SK-N-SH (cell line): ENCODE results near the gene PRKN. TPM values are rescaled to one million over a fixed set of nuclear protein-coding genes. Genes with fewer than 3 reads are reported as not detected.

Experiments used
- CTCF ChIA-PET: fragments of 300-600, 350-600 bp; formaldehyde crosslinking; extraction: SDS; loops from one replicate; lab custom pipeline; 2021; lab: Yijun Ruan, JAX
- POLR2A ChIA-PET: fragments of 350-600 bp; sonication (Branson Sonifier 250); formaldehyde crosslinking; extraction: SDS; loops from one replicate; lab custom pipeline; 2020; ENCODE audit warnings: antibody characterized with exemption, inconsistent platforms; lab: Yijun Ruan, JAX
- DNase-seq: peaks from one replicate; pipeline ENCODE4 v3.0.0; 2012
- H2AFZ ChIP-seq: fragments of 200-600 bp; sonication (generic); 2 replicates; pipeline ENCODE4 v1.8.1; 2016; ENCODE audit warnings: antibody characterized with exemption, mild to moderate bottlenecking, low read depth
- H3F3A ChIP-seq: fragments of 200-600 bp; sonication (generic); replicated peaks from 2 replicates; pipeline ENCODE3; 2016; ENCODE audit warnings: antibody characterized with exemption, mild to moderate bottlenecking; ENCODE audit not compliant: insufficient read depth
- H3K27ac ChIP-seq, 2 experiments: fragments of 200-500 bp in 1 of 2; fragments of 200-600 bp in 1 of 2; sonication (Bioruptor generic) in 1 of 2; sonication (generic), shearing (Covaris generic) in 1 of 2; 2 replicates each; pipeline versions ENCODE4 v1.5.1 to v1.6.1; 2014 to 2016; ENCODE audit warnings: low read depth in 2 of 2, inconsistent platforms in 1 of 2, low read length in 1 of 2, mild to moderate bottlenecking in 1 of 2, mixed read lengths in 1 of 2
- H3K27me3 ChIP-seq: fragments of 200-600 bp; sonication (generic), shearing (Covaris generic); 2 replicates; pipeline ENCODE4 v1.6.1; 2016; ENCODE audit warnings: mixed run types; ENCODE audit not compliant: insufficient read depth
- H3K36me3 ChIP-seq, 2 experiments: fragments of 200-500 bp in 1 of 2; fragments of 200-600 bp in 1 of 2; sonication (Bioruptor generic) in 1 of 2; sonication (generic) in 1 of 2; replicated peaks in 1 of 2; 2 replicates each; pipeline versions ENCODE3 to v1.5.1; 2014 to 2016; ENCODE audit warnings: low read length in 1 of 2, mild to moderate bottlenecking in 1 of 2; ENCODE audit not compliant: insufficient read depth in 2 of 2, control insufficient read depth in 1 of 2
- H3K4me1 ChIP-seq, 2 experiments: fragments of 200-500 bp in 1 of 2; fragments of 200-600 bp in 1 of 2; sonication (Bioruptor generic) in 1 of 2; sonication (generic), shearing (Covaris generic) in 1 of 2; 2 replicates each; pipeline versions ENCODE4 v1.5.1 to v1.6.1; 2014 to 2016; ENCODE audit warnings: low read depth in 1 of 2, low read length in 1 of 2, mixed run types in 1 of 2; ENCODE audit not compliant: insufficient read depth in 2 of 2, control insufficient read depth in 1 of 2
- H3K4me2 ChIP-seq: fragments of 200-600 bp; sonication (generic), shearing (Covaris generic); 2 replicates; pipeline ENCODE4 v1.6.1; 2017; ENCODE audit warnings: mixed run types
- H3K4me3 ChIP-seq, 2 experiments: fragments of 200-500 bp in 1 of 2; fragments of 200-600 bp in 1 of 2; sonication (Bioruptor generic) in 1 of 2; sonication (generic), shearing (Covaris generic) in 1 of 2; 2 replicates each; pipeline versions ENCODE4 v1.5.1 to v1.8.1; 2014 to 2016; ENCODE audit warnings: low read depth in 2 of 2, inconsistent platforms in 1 of 2, low read length in 1 of 2, mild to moderate bottlenecking in 1 of 2, mixed read lengths in 1 of 2, moderate library complexity in 1 of 2
- H3K79me2 ChIP-seq: fragments of 200-600 bp; sonication (generic); 2 replicates; pipeline ENCODE4 v1.8.1; 2017; ENCODE audit warnings: mild to moderate bottlenecking; ENCODE audit not compliant: insufficient read depth
- H3K9ac ChIP-seq: fragments of 200-600 bp; sonication (generic); 2 replicates; pipeline ENCODE4 v1.6.1; 2017; ENCODE audit warnings: mixed run types
- H3K9me2 ChIP-seq: fragments of 200-600 bp; sonication (generic); 2 replicates; pipeline ENCODE4 v1.6.1; 2017; ENCODE audit warnings: mixed run types
- H3K9me3 ChIP-seq: fragments of 200-600 bp; sonication (generic); 2 replicates; pipeline ENCODE4 v1.6.1; 2017; ENCODE audit warnings: mixed run types, mild to moderate bottlenecking, moderate library complexity
- H4K20me1 ChIP-seq: fragments of 200-600 bp; sonication (generic); 2 replicates; pipeline ENCODE4 v1.6.1; 2017; ENCODE audit warnings: mild to moderate bottlenecking, mixed run types; ENCODE audit not compliant: insufficient read depth
- CTCF ChIP-seq: fragments of 200-600 bp; sonication (generic); IDR thresholded peaks from 2 replicates; pipeline ENCODE4 v1.6.1; 2017; ENCODE audit warnings: antibody characterized with exemption, mild to moderate bottlenecking, moderate library complexity
- EZH2phosphoT487 ChIP-seq: fragments of 200-600 bp; sonication (generic); IDR thresholded peaks from 2 replicates; pipeline ENCODE4 v1.6.1; 2017; ENCODE audit warnings: low read depth, mixed run types, mild to moderate bottlenecking, antibody characterized with exemption, moderate library complexity, borderline replicate concordance
- FOXJ3 ChIP-seq: sonication (generic); formaldehyde crosslinking; IDR thresholded peaks from 2 replicates; pipeline ENCODE4 v1.5.1; 2020; ENCODE audit warnings: mild to moderate bottlenecking, missing genetic modification reagents
- FOXM1 ChIP-seq: IDR thresholded peaks from 2 replicates; pipeline ENCODE4 v1.4.0; 2012; ENCODE audit warnings: low read depth, mild to moderate bottlenecking
- GABPA ChIP-seq: IDR thresholded peaks from 2 replicates; pipeline ENCODE4 v1.4.0; 2012; ENCODE audit warnings: low read depth, mild to moderate bottlenecking
- JUND ChIP-seq: IDR thresholded peaks from 2 replicates; pipeline ENCODE4 v1.4.0; 2012
- MAX ChIP-seq: IDR thresholded peaks from 2 replicates; pipeline ENCODE4 v1.4.0; 2012; ENCODE audit warnings: low read depth
- NFIC ChIP-seq: IDR thresholded peaks from 2 replicates; pipeline ENCODE4 v1.4.0; 2012; ENCODE audit warnings: borderline replicate concordance
- NRF1 ChIP-seq: IDR thresholded peaks from 2 replicates; pipeline ENCODE4 v1.6.1; 2012; ENCODE audit warnings: low read depth, mild to moderate bottlenecking, low read length
- PBX3 ChIP-seq: IDR thresholded peaks from 2 replicates; pipeline ENCODE4; 2012
- POLR2AphosphoS5 ChIP-seq: IDR thresholded peaks from 2 replicates; pipeline ENCODE4 v1.6.1; 2012; ENCODE audit warnings: low read depth, low read length
- REST ChIP-seq: IDR thresholded peaks from 2 replicates; pipeline ENCODE4 v1.6.1; 2012; ENCODE audit warnings: mild to moderate bottlenecking, low read depth, low read length, moderate library complexity
- RXRA ChIP-seq: IDR thresholded peaks from 2 replicates; pipeline ENCODE4 v1.4.0; 2012; ENCODE audit warnings: low read depth, mild to moderate bottlenecking, borderline replicate concordance
- TAF1 ChIP-seq: IDR thresholded peaks from 2 replicates; pipeline ENCODE4 v1.6.1; 2012; ENCODE audit warnings: low read depth, mild to moderate bottlenecking, low read length, moderate library complexity, borderline replicate concordance
- TEAD4 ChIP-seq: IDR thresholded peaks from 2 replicates; pipeline ENCODE4 v1.4.0; 2012; ENCODE audit warnings: mild to moderate bottlenecking, borderline replicate concordance; ENCODE audit not compliant: insufficient read depth
- USF2 ChIP-seq: fragments of 150-350 bp; IDR thresholded peaks from 2 replicates; pipeline ENCODE4 v1.6.1; 2017; ENCODE audit warnings: antibody characterized with exemption, low read length, low read depth, borderline replicate concordance
- ZBTB33 ChIP-seq: IDR thresholded peaks from 2 replicates; pipeline ENCODE4 v1.4.0; 2012; ENCODE audit warnings: low read depth, borderline replicate concordance
- WGBS: methylation state at CpG from one replicate; pipeline ENCODE4 v1.1.6; 2017; ENCODE audit warnings: low lambda C conversion rate; 5-methylcytosine and 5-hydroxymethylcytosine counted together
- polyA plus RNA-seq, 3 experiments: library from polyadenylated mRNA; depleted of rRNA; stranded (reverse); fragments of >200 nt; gene quantifications; 2 replicates each; pipeline ENCODE4 v1.2.3, GENCODE V29; 2012

The PRKN gene
- polyA plus RNA-seq, 1 of the 3 experiments (the other 2 are of a cell fraction): 0.76 TPM

GRCh38 chr6:162730502-162730901 is 2.9 kb upstream of the PRKN start:
- TF ChIP-seq REST: no peak
- TF ChIP-seq GABPA: no peak
- TF ChIP-seq RXRA: no peak
- no peak for TF ChIP-seq POLR2AphosphoS5
- TF ChIP-seq FOXM1: no peak
- TF ChIP-seq USF2: no peak

GRCh38 chr6:162728706-162729105 is 1.1 kb upstream of the PRKN start:
- WGBS: 71% methylated on average over 1 of the region's 1 CpG
- TF ChIP-seq JUND (no peak), TAF1 (no peak), EZH2phosphoT487 (no peak), ZBTB33 (no peak), PBX3 (no peak), GABPA (no peak), CTCF (no peak), FOXJ3 (CRISPR knock-in tag) (no peak), TEAD4 (no peak), MAX (no peak), NRF1 (no peak), NFIC (no peak)

More at GRCh38 chr6:162730502-162730901, 2.9 kb upstream of the PRKN start:
- H3F3A ChIP-seq: no peaks in the 10 kb centered on the region
- no peaks in the 10 kb centered on the region for H3K27me3 ChIP-seq
- CTCF ChIA-PET: interaction anchor here (0.7 kb wide), 1 partner anchor 24 kb away, joined by 3 read pairs; no protein-coding TSS in a partner anchor
- no peak overlapping the region for H3K4me2 ChIP-seq
- no peaks in the 10 kb centered on the region for H3K79me2 ChIP-seq
- H3K36me3 ChIP-seq: no peaks in the 10 kb centered on the region
- H2AFZ ChIP-seq: no peak overlapping the region
- no peak overlapping the region for H3K4me3 ChIP-seq
- no peaks in the 10 kb centered on the region for H4K20me1 ChIP-seq
- H3K4me1 ChIP-seq: peaks cover 4 to 6% of the 10 kb centered on the region in 2 experiments; a peak in 3 of 4 replicates
- no peak overlapping the region for H3K9ac ChIP-seq
- DNase-seq: no peak
- POLR2A ChIA-PET: no interaction called here
- WGBS: 88% methylated on average over 1 of the region's 1 CpG
- no peaks in the 10 kb centered on the region; the same call in 1 of the 2 replicates for H3K9me3 ChIP-seq
- no peaks in the 10 kb centered on the region for H3K9me2 ChIP-seq
- H3K27ac ChIP-seq: no peak overlapping the region

More at GRCh38 chr6:162728706-162729105, 1.1 kb upstream of the PRKN start:
- Histone ChIP-seq H3K9me3 (no peaks in the 10 kb centered on the region; the same call in 1 of the 2 replicates), H3K36me3 (no peaks in the 10 kb centered on the region), H4K20me1 (no peaks in the 10 kb centered on the region), H3K4me1 (peaks cover 4 to 6% of the 10 kb centered on the region in 2 experiments; a peak in 3 of 4 replicates), H3F3A (no peaks in the 10 kb centered on the region), H3K9ac (no peak overlapping the region), H3K79me2 (no peaks in the 10 kb centered on the region), H3K27ac (peak overlapping the region in 1 of 2 experiments; percentile 77; a peak in 2 of 4 replicates), H3K9me2 (no peaks in the 10 kb centered on the region), H3K4me3 (no peak overlapping the region; a peak in 1 of 4 replicates), H3K4me2 (peak overlapping the region; percentile 88; the same call in 1 of the 2 replicates), H2AFZ (peak overlapping the region; percentile 88; the same call in 1 of the 2 replicates), H3K27me3 (no peaks in the 10 kb centered on the region)
- ChIA-PET CTCF (interaction anchor here (0.6 to 1.4 kb wide), 6 partner anchors 11 to 224 kb away, joined by 3 to 6 read pairs (median 4); no protein-coding TSS in a partner anchor), POLR2A (interaction anchor here (0.7 to 1.3 kb wide), 2 partner anchors 7 to 260 kb away, joined by 3 to 4 read pairs; no protein-coding TSS in a partner anchor)
- no peak for DNase-seq
